ENCODE results near the gene TM4SF18.

TM4SF18 gene

DNA sequence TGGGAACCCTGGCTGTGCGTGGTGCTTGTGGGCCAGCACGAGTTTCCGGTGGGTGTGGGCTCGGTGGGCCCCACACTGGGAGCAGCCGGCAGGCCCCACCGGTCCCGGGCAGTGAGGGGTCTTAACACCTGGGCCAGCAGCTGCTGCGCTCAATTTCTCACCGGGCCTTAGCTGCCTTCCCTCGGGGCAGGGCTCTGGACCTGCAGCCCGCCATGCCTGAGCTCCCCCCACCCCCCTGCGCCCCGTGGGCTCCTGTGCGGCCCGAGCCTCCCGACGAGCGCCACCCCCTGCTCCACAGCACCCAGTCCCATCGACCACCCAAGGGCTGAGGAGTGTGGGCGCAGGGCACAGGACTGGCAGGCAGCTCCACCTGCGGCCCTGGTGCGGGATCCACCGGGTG, 49.4 kb downstream of the TM4SF18 start:
- no peak for DNase-seq (ENCODE audit: low read depth, low spot score)

DNA sequence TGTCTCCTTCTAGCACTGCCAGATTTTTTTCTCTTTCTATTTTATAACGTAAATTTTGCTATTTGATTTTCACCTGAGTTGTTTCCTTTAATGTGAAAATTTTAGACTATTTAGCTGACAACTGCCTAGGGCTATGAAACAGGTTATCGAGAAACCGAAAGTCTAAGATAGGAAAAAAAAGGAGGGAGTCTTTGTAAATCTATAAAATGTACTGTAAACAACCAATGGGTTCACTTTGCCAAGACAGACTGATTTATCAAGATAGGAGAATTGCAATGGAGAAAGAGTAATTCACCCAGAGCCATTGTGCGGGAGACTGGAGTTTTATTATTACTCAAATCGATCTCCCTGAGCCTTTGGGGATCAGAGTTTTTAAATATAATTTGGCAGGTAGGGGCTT, 50.0 kb downstream of the TM4SF18 start:
- no peak for DNase-seq (ENCODE audit: low read depth, low spot score)

DNA sequence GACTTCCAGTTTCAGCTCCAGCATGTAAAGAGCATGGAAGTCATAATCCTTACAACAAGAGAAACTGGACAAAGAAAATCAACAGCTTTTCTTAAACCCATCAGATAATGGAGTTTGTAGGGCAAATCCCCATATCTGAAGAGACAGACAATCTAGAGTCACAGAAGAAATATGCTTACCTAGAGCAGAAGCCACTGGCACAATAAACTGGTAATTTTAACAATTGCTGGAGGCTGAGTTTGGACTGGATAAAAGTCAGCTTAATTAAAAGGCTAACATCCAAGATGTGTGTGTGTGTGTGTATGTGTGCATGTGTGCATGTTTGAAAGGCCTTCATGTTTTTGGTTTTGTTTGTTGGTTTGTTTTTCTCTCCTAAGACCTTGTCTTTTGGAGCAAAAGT, 50.6 kb downstream of the TM4SF18 start:
- DNase-seq (ENCODE audit: low read depth, low spot score): no peak

DNA sequence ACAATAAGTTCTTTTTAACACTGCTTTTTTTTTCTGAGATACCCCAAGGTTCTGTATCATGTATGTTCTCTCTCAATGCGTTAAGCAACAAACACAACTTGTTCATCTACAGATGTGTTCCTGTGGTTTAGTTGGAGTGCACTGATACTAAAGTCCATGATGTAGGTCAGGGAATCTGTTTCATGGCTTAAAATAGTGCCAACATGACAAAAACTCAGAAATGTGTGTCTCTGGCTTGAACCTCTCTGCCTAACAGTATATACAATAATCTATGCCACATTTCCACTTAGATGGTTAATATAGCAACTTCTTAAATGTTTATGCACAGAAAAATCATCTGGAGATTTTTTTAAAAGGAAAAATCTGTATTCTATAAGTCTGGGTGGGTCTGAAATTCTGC, 51.1 kb downstream of the TM4SF18 start:
- DNase-seq (ENCODE audit: low read depth, low spot score): no peak

DNA sequence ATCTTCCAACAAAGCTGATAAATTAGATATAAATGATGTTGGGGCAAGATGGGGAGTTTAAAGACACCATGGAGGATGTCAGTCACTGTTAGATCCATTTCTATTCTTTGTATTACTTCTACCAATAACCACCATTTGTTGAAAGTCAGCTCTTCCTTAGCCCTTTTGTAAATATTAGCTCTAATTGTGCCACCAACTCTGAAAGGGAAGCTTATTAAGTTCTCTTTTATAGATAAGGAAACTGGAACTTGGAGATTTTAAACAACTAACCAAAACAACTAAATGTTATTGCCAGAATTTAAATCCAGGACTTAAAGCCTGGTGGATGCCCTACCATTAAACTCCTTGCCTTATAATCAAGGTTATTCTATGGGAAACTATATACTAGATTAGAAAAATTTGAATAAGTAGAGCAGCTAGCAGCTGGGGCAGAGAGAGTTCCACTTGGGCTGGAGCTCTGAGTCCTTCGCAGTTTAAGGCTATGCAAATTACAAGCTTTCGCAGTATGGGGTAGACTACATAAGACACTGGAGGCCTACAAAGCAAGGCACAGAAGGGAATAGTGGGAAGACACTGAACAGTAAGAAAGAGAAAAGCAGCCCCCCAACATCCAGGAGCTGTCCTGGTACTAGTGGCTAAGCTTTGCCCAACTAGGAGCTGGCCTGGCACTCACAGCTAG, 52.6 kb downstream of the TM4SF18 start:
- no peak for DNase-seq (ENCODE audit: low read depth, low spot score)

DNA sequence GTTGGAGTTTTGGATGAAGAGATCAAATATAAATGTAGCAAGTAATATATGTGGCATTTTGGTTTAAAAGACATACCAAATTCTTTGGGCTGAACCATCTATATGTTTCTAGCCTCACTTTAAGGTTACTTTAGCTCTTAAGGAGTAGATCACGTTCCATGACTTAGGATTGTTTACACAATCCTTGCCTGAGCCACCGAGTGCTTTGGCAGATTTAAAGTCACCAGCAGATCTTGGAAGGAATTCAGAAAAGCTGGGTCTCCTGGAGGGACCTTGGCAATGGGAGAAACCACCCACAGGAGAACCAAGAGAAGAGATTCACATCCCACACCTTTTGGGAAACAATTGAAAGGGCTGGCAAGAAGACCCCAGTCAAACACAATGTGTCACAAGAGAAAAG, 54.5 kb downstream of the TM4SF18 start:
- no peak for DNase-seq (ENCODE audit: low read depth, low spot score)

DNA sequence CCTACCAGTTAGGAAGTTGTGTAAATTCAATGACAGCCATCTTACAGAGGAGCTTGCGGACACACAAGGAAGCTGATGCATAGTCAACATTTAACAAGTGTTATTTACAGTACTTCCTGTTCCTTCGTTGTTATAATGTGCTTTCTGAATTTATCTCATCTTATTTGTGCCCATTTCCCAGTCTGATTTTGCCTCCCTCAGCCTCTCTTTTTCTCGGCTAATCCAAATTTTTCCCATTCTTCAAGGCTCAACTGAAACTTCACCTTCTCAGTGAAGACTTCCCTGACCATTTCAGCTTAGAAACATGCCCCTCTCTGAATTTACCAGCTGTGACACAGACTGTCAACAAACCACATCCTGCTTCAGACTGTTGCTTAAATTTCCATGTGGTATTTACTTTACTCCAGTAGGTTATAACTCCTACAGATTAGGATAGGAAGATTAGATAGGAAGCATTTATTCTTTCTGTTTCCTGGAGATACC, 56.1 kb downstream of the TM4SF18 start:
- peak; percentile 49 for DNase-seq (ENCODE audit: low read depth, low spot score)

DNA sequence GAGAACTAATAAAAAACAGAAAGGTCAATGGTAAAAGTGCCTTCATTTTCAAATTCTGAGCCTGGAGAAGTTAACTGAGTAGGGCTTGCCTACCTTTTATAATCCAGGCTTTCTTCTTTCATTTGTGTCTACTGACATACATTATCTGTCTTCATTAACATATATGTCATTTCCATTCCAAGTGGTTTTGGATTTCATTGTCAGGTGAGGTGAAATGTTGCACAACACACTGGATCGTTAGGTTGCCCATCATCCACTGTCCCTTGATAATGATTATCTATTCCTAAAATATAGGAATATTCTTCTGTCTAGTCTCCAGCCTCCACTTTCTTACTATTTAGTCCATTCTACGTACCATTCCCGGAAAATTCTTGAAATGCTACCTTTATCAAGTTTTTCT, 56.8 kb downstream of the TM4SF18 start:
- DNase-seq (ENCODE audit: low read depth, low spot score): no peak

DNA sequence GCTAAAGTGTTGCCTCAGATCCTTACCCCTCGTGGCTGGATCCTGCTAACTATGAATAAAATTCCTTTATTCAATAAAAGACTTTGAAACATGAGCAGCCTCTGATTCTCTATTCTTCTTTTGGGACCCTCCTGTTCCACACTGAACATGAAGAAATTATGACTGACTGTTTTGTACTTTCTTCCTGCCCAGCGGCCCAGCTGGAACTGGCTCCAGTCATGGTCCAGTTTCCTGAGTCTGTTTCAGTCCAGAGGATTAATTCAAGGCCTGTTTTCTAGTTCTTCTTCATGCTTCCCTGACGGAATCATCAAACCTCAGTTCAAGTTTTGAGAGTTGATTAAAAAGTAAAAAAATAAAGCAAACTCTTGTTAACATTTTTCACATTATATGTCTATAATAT, 59.2 kb downstream of the TM4SF18 start:
- no peak for DNase-seq (ENCODE audit: low read depth, low spot score)

DNA sequence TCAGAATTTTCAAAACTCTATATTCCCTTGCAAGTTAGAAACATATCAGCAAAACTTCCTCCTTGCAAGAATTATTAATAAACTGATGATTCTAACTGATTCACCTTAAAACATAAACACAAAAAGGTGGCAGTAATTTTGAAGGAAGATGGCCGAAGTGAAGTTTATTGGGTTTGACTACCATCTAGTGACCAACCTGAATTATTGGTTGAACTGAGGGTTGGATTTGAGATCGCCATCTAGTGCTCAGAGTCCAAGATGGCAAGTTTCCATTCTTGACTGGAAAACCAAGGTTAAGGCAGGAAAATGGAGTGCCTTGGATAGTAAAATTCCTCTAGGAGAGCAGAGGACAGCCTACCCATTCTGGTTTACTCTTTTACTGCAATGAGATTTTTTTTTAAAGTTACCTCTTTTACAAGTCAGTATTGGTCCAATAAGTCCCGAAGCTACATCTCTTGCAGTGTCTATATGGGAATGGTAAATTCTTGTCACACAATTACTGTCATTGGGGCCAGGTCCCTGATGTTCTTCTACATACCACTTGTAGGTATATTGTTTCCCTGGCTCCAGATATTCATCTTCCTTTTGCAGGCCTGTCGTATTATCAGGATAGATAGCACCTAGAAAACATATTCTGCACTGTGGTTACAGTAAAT, 60.2 kb downstream of the TM4SF18 start:
- peak; percentile 65 for DNase-seq (ENCODE audit: low read depth, low spot score)

DNA sequence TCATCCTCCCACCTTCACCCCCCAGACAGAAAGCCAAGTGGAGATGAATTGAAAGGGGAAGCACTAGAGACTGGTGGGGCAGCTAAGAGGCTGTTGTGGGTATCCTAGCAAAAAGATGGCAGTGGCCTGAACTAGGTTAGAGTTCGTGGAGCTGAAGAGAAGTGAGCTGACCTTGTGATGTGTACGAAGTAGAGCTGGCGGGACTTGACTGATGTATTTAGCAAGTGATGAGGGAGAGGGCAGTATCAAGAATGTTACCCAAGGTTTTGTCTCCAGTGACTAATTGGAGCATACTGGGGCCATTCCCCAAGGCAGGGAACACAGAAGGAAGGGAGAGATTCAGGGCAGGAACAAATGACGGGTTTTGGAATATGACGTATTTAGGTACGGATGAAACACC, 61.8 kb downstream of the TM4SF18 start:
- no peak for DNase-seq (ENCODE audit: low read depth, low spot score)

DNA sequence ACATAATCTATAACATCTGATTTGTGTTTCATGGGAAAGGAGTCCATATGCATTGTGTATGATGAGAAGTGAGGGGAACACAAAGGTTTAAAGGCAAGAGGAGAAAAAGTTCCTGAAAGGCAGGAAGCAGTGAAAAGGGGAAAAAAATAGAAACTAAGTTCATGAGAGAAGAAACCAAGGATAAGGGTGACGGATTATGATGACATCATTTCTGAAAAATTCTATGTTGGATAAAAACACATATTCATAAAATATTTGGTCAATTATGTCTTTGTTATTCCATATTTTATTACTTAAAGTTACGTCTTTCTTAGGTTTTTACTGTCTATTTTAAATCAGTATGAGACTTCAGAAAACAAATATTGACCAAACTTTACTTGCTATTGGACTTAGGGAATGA, 63.3 kb downstream of the TM4SF18 start:
- DNase-seq (ENCODE audit: low read depth, low spot score): no peak

DNA sequence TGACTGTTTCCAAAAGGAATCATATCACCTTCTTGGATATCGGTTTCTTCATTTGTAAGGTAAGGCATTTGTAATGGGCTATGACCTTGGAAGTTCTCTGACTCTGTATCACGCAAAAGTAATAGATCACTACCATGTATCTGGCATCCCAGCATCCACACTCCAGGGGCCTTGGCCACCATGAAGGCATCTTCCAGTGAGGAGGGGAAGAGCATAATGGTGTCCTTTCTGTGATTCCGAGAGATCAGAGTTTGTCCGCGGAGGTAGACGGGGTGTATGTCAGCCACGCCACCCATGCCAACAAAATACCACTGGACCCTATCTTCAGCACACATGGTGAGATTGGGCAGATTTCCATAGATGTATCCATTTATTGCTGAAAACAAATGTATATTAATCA, 63.7 kb downstream of the TM4SF18 start:
- DNase-seq (ENCODE audit: low read depth, low spot score): no peak

Data from smooth muscle cell of the brain vasculature (primary cell).